Smooth muscle cell (in vitro differentiated cells): ENCODE results near the gene PROZ. TPM values are rescaled to one million over a fixed set of nuclear protein-coding genes. Genes with fewer than 3 reads are reported as not detected.

ENCODE experiments used
- DNase-seq: peaks from one replicate; lab custom pipeline; 2025; ENCODE audit not compliant: unreplicated experiment; lab: John Stamatoyannopoulos, UW
- H2AFZ ChIP-seq: fragments of 200-600 bp; sonication (generic); 2 replicates; pipeline ENCODE4 v1.6.0; 2016; ENCODE audit warnings: antibody characterized with exemption, low read depth, mild to moderate bottlenecking
- H3F3A ChIP-seq: fragments of 200-600 bp; sonication (generic); 2 replicates; pipeline ENCODE4 v1.6.0; 2017; ENCODE audit warnings: antibody characterized with exemption, low read depth
- H3K27ac ChIP-seq: fragments of 200-600 bp; sonication (generic); 2 replicates; pipeline ENCODE4 v1.5.1; 2016; ENCODE audit warnings: low read depth, mild to moderate bottlenecking
- H3K27me3 ChIP-seq: fragments of 200-600 bp; sonication (generic); 2 replicates; pipeline ENCODE4 v1.6.1; 2016; ENCODE audit warnings: low read depth, mild to moderate bottlenecking
- H3K36me3 ChIP-seq: fragments of 200-600 bp; sonication (generic); 2 replicates; pipeline ENCODE4 v1.5.1; 2016; ENCODE audit warnings: low read depth
- H3K4me1 ChIP-seq: fragments of 200-600 bp; sonication (generic); 2 replicates; pipeline ENCODE4 v1.5.1; 2016; ENCODE audit warnings: low read depth
- H3K4me2 ChIP-seq: fragments of 200-600 bp; sonication (generic); 2 replicates; pipeline ENCODE4 v1.6.0; 2016; ENCODE audit warnings: mild to moderate bottlenecking
- H3K4me3 ChIP-seq: fragments of 200-600 bp; sonication (generic); 2 replicates; pipeline ENCODE4 v1.5.1; 2016; ENCODE audit warnings: mild to moderate bottlenecking
- H3K79me2 ChIP-seq: fragments of 200-600 bp; sonication (generic); 2 replicates; pipeline ENCODE4 v1.6.0; 2016; ENCODE audit warnings: low read depth, mild to moderate bottlenecking
- H3K9ac ChIP-seq: fragments of 200-600 bp; sonication (generic); 2 replicates; pipeline ENCODE4 v1.6.0; 2016; ENCODE audit warnings: low read depth
- H3K9me3 ChIP-seq: fragments of 200-600 bp; sonication (generic); replicated peaks from 2 replicates; pipeline ENCODE4 v1.5.1; 2016; ENCODE audit warnings: low read depth
- H4K20me1 ChIP-seq: fragments of 200-600 bp; sonication (generic); 2 replicates; pipeline ENCODE4 v1.6.0; 2016; ENCODE audit warnings: low read depth
- WGBS: methylation state at CpG from one replicate; pipeline ENCODE4 v1.1.7; 2016; ENCODE audit warnings: low lambda C conversion rate; 5-methylcytosine and 5-hydroxymethylcytosine counted together
- polyA plus RNA-seq: library from polyadenylated mRNA; unstranded; fragments of >200 nt; fragmentation: Nextera tagmentation; extraction: Ambion mirVana; gene quantifications from 2 replicates; pipeline ENCODE4 v1.2.1, GENCODE V29; 2016
- total RNA-seq: library from RNA; depleted of rRNA; stranded (reverse); fragments of >200 nt; gene quantifications from 2 replicates; pipeline ENCODE4 v1.2.3, GENCODE V29; 2014
- TF ChIP-seq, protein P1 (sequence below): fragments of 200-600 bp; sonication (generic); IDR thresholded peaks from 2 replicates; pipeline ENCODE4 v1.5.1; 2017; ENCODE audit warnings: borderline replicate concordance, mild to moderate bottlenecking, antibody characterized with exemption; ENCODE audit not compliant: insufficient read depth, poor library complexity, severe bottlenecking

PROZ gene
- total and polyA plus RNA-seq, 2 experiments from 2014 or later: not detected

DNA sequence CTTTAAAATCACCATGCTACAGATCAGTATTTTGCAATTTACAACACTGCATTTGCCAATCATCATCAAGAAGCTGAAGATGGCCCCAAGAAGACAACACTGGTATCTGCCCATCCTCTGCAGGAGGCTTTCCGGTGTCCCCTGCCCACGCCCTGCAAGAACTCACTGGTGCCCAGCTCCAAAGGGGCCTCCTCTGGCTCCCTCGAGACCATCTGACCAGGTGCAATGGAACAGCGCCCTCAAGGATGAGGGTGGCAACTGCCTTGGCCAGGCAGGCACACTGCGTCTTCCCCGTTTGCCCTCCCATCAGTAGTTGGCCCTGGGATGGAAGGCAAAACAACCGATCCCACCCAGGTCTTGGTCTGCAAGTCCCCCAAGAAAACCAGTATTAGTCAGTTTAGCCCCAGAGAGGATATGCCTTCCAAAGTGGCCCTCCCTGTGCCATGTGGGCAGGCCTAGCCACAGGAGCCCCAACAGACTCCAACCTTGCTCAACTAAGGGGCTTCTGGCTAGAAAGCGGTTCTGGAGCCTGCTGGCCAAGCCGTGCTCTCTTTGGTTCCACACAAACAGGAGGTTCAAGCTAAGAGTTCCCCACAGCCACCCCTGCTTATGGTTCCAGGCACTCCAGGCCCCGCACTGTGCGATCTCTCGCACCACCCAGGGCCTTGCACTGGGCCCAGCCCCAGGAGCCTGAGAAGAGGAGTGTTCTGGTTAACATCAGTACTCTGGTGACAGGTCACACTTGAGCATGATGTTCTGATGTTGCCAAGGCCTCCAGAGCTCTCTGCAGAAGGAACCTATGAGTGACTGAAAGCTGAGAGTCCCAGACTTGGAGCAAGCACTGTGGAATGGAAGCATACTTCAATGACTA lies 45.3 kb downstream of the PROZ start:
- H3F3A ChIP-seq: peaks cover 6% of the 10 kb centered on the region
- no peak for DNase-seq
- H3K27ac ChIP-seq: no peak overlapping the region
- H3K9me3 ChIP-seq: no peaks in the 10 kb centered on the region
- TF ChIP-seq, protein P1, sequence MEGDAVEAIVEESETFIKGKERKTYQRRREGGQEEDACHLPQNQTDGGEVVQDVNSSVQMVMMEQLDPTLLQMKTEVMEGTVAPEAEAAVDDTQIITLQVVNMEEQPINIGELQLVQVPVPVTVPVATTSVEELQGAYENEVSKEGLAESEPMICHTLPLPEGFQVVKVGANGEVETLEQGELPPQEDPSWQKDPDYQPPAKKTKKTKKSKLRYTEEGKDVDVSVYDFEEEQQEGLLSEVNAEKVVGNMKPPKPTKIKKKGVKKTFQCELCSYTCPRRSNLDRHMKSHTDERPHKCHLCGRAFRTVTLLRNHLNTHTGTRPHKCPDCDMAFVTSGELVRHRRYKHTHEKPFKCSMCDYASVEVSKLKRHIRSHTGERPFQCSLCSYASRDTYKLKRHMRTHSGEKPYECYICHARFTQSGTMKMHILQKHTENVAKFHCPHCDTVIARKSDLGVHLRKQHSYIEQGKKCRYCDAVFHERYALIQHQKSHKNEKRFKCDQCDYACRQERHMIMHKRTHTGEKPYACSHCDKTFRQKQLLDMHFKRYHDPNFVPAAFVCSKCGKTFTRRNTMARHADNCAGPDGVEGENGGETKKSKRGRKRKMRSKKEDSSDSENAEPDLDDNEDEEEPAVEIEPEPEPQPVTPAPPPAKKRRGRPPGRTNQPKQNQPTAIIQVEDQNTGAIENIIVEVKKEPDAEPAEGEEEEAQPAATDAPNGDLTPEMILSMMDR: no peak
- no peak overlapping the region for H2AFZ ChIP-seq
- H4K20me1 ChIP-seq: peaks cover 69% of the 10 kb centered on the region
- 85% methylated on average over 12 of the region's 12 CpGs for WGBS
- no peaks in the 10 kb centered on the region for H3K27me3 ChIP-seq
- no peak overlapping the region for H3K4me2 ChIP-seq
- H3K9ac ChIP-seq: no peak overlapping the region
- no peak overlapping the region for H3K4me3 ChIP-seq
- peaks cover 83% of the 10 kb centered on the region for H3K79me2 ChIP-seq
- peaks cover 4% of the 10 kb centered on the region for H3K4me1 ChIP-seq
- H3K36me3 ChIP-seq: no peaks in the 10 kb centered on the region

DNA sequence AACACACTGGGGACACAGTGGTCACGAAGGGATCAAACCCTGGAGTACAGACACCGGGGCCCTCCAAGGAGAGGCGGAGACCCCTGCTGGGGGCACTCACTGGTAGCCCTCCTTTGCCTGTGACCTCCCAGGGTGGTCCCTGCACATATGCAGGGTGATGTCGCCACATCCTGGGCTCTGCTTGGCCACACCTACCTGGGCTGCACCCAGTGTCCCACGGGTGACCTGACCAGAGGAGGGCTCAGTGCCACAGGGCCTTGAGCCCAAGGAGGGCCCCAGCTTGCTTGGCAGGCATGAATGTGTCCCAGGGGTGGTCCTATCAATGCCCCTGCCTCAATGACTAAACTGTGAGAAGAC lies 45.9 kb downstream of the PROZ start:
- no peak overlapping the region for H2AFZ ChIP-seq
- peaks cover 4% of the 10 kb centered on the region for H3K4me1 ChIP-seq
- WGBS: 81% methylated on average over 5 of the region's 5 CpGs
- H3K4me2 ChIP-seq: no peak overlapping the region
- H3K36me3 ChIP-seq: no peaks in the 10 kb centered on the region
- peaks cover 63% of the 10 kb centered on the region for H4K20me1 ChIP-seq
- no peak for DNase-seq
- peaks cover 81% of the 10 kb centered on the region for H3K79me2 ChIP-seq
- no peak overlapping the region for H3K9ac ChIP-seq
- no peaks in the 10 kb centered on the region for H3K27me3 ChIP-seq
- peaks cover 6% of the 10 kb centered on the region for H3F3A ChIP-seq
- H3K4me3 ChIP-seq: no peak overlapping the region
- TF ChIP-seq, protein P1: no peak
- no peaks in the 10 kb centered on the region for H3K9me3 ChIP-seq
- no peak overlapping the region for H3K27ac ChIP-seq

DNA sequence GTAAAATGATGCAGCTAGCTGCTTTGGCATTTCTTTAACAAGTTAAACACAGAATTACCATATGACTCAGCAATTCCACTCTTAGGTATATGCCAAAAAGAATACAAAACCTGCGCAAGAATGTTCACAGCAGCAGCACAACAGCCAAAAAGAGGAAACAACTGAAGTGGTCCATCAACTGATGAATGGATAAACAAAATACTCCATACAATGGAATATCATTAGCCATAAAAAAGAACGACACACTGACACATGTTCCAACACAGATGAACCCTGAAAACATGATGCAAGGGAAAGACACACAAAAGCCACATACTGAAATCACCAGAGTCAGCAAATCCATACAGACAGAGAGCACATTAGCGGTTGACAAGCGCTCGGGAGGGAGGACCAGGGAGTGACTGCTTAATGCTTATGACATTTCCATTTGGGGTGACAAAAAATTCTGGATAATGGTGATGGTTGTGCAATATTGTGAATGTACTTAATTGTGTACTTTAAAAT lies 47.0 kb downstream of the PROZ start:
- no peak overlapping the region for H2AFZ ChIP-seq
- H4K20me1 ChIP-seq: peaks cover 54% of the 10 kb centered on the region
- peaks cover 6% of the 10 kb centered on the region for H3K4me1 ChIP-seq
- peaks cover 80% of the 10 kb centered on the region for H3K79me2 ChIP-seq
- no peak overlapping the region for H3K4me3 ChIP-seq
- H3K27me3 ChIP-seq: no peaks in the 10 kb centered on the region
- no peaks in the 10 kb centered on the region for H3K36me3 ChIP-seq
- peaks cover 6% of the 10 kb centered on the region for H3F3A ChIP-seq
- no peak overlapping the region for H3K27ac ChIP-seq
- TF ChIP-seq, protein P1: no peak
- no peak overlapping the region for H3K4me2 ChIP-seq
- 88% methylated on average over 5 of the region's 5 CpGs for WGBS
- DNase-seq: no peak
- H3K9ac ChIP-seq: no peak overlapping the region
- H3K9me3 ChIP-seq: no peaks in the 10 kb centered on the region
